ENCODE results near the gene OBSCN. TPM values are rescaled to one million over a fixed set of nuclear protein-coding genes. Genes with fewer than 3 reads are reported as not detected.
A peak's percentile ranks its signal among the peaks of the same experiment; 100 is the strongest.

OBSCN gene
- total RNA-seq, 1 donor from 2014 or later = 39.4 TPM

- no peak for TF ChIP-seq CTCF (IDR thresholded peaks at IDR 0.05)
- DNase-seq = peak; percentile 40
- no peak overlapping the region for H3K27ac ChIP-seq
- H3K4me3 ChIP-seq = no peak overlapping the region
- ATAC-seq = no peak
- peaks cover 12% of the 10 kb centered on the region for H3K9me3 ChIP-seq
- H3K27me3 ChIP-seq = no peaks in the 10 kb centered on the region
- no peaks in the 10 kb centered on the region for H3K4me1 ChIP-seq
- intact Hi-C loops (cut with DNase I) = no loop called here
- no peaks in the 10 kb centered on the region for H3K36me3 ChIP-seq
Measured at GRCh38 chr1:228304225-228304624, 96.4 kb downstream of the OBSCN start.

GRCh38 chr1:228304766-228305395 lies 97.0 kb downstream of the OBSCN start:
- Histone ChIP-seq H3K4me3 (no peak overlapping the region), H3K36me3 (no peaks in the 10 kb centered on the region), H3K4me1 (no peaks in the 10 kb centered on the region), H3K27ac (no peak overlapping the region), H3K9me3 (peaks cover 12% of the 10 kb centered on the region), H3K27me3 (no peaks in the 10 kb centered on the region)
- ATAC-seq (no peak), DNase-seq (peak; percentile 40)
- intact Hi-C loops (cut with DNase I) = no loop called here
- TF ChIP-seq CTCF (IDR thresholded peaks at IDR 0.05) = no peak

GRCh38 chr1:228305721-228306152 lies 97.9 kb downstream of the OBSCN start:
- H3K27me3 ChIP-seq = no peaks in the 10 kb centered on the region
- TF ChIP-seq CTCF (IDR thresholded peaks at IDR 0.05) = no peak
- no peaks in the 10 kb centered on the region for H3K36me3 ChIP-seq
- DNase-seq (no peak), ATAC-seq (no peak)
- peaks cover 12% of the 10 kb centered on the region for H3K9me3 ChIP-seq
- no peak overlapping the region for H3K4me3 ChIP-seq
- no peaks in the 10 kb centered on the region for H3K4me1 ChIP-seq
- intact Hi-C loops (cut with DNase I) = no loop called here
- no peak overlapping the region for H3K27ac ChIP-seq

GRCh38 chr1:228306275-228307217 lies 98.7 kb downstream of the OBSCN start:
- no peak overlapping the region for H3K4me3 ChIP-seq
- peaks cover 11% of the 10 kb centered on the region for H3K9me3 ChIP-seq
- ATAC-seq = no peak
- no peak overlapping the region for H3K27ac ChIP-seq
- DNase-seq = peak; percentile 55
- no peak for TF ChIP-seq CTCF (IDR thresholded peaks at IDR 0.05)
- H3K4me1 ChIP-seq = no peaks in the 10 kb centered on the region
- intact Hi-C loops (cut with DNase I) = no loop called here
- no peaks in the 10 kb centered on the region for H3K27me3 ChIP-seq
- no peaks in the 10 kb centered on the region for H3K36me3 ChIP-seq

GRCh38 chr1:228307218-228308023 lies 99.6 kb downstream of the OBSCN start:
- peak; percentile 59 for DNase-seq
- intact Hi-C loops (cut with DNase I) = no loop called here
- no peaks in the 10 kb centered on the region for H3K27me3 ChIP-seq
- no peak for ATAC-seq
- H3K4me1 ChIP-seq = no peaks in the 10 kb centered on the region
- H3K36me3 ChIP-seq = no peaks in the 10 kb centered on the region
- no peak overlapping the region for H3K27ac ChIP-seq
- H3K9me3 ChIP-seq = peaks cover 2% of the 10 kb centered on the region
- TF ChIP-seq CTCF (IDR thresholded peaks at IDR 0.05) = no peak
- no peak overlapping the region for H3K4me3 ChIP-seq
